HepG2 (cell line): ENCODE measurements around the gene POLR1C. TPM values are rescaled to one million over a fixed set of nuclear protein-coding genes. Genes with fewer than 3 reads are reported as not detected.

Experiments
- CC2D1A ChIP-seq: sonication (generic); formaldehyde crosslinking; IDR thresholded peaks from 2 replicates; pipeline ENCODE4 v1.8.1; 2023; ENCODE audit warnings: mild to moderate bottlenecking, missing genetic modification reagents
- ELF4 ChIP-seq: sonication (generic); formaldehyde crosslinking; IDR thresholded peaks from 2 replicates; pipeline ENCODE4 v1.5.0; 2020; ENCODE audit warnings: missing genetic modification reagents, mild to moderate bottlenecking, moderate library complexity, borderline replicate concordance
- EZH2 ChIP-seq: conservative IDR thresholded peaks from 2 replicates; pipeline ENCODE4 v1.6.1; 2012; ENCODE audit warnings: mild to moderate bottlenecking, low read depth, low read length, moderate library complexity
- KLF12 ChIP-seq: sonication (generic); formaldehyde crosslinking; IDR thresholded peaks from 2 replicates; pipeline ENCODE4 v1.4.0; 2020; ENCODE audit warnings: missing genetic modification reagents, borderline replicate concordance
- MAZ ChIP-seq, 2 experiments: sonication (generic) in 1 of 2; formaldehyde crosslinking in 1 of 2; IDR thresholded peaks; 2 replicates each; pipeline versions ENCODE4 v1.5.0 to v1.6.1; 2012 to 2020; ENCODE audit warnings: low read depth in 2 of 2, mild to moderate bottlenecking in 2 of 2, borderline replicate concordance in 1 of 2, improper control_type of control experiment in 1 of 2, low read length in 1 of 2, missing genetic modification reagents in 1 of 2, moderate library complexity in 1 of 2
- MED8 ChIP-seq: sonication (generic); formaldehyde crosslinking; IDR thresholded peaks from 2 replicates; pipeline ENCODE4 v1.8.1; 2023; ENCODE audit warnings: mild to moderate bottlenecking, missing genetic modification reagents; ENCODE audit not compliant: insufficient replicate concordance
- PAWR ChIP-seq: sonication (generic); formaldehyde crosslinking; IDR thresholded peaks from 2 replicates; pipeline ENCODE4 v1.4.0; 2020; ENCODE audit warnings: missing genetic modification reagents, mild to moderate bottlenecking, borderline replicate concordance
- PHF8 ChIP-seq: sonication (generic); formaldehyde crosslinking; IDR thresholded peaks from 2 replicates; pipeline ENCODE4 v1.5.0; 2020; ENCODE audit warnings: missing genetic modification reagents
- RELA ChIP-seq: sonication (generic); formaldehyde crosslinking; IDR thresholded peaks from 2 replicates; pipeline ENCODE4 v1.4.0; 2020; ENCODE audit warnings: missing genetic modification reagents
- RXRA ChIP-seq: sonication (generic); formaldehyde crosslinking; IDR thresholded peaks from 2 replicates; pipeline ENCODE4 v1.5.1; 2020; ENCODE audit warnings: missing genetic modification reagents
- SETDB1 ChIP-seq: sonication (generic); formaldehyde crosslinking; IDR thresholded peaks from 2 replicates; pipeline ENCODE4 v1.5.1; 2020; ENCODE audit warnings: missing genetic modification reagents, mild to moderate bottlenecking, borderline replicate concordance
- TOPORS ChIP-seq: sonication (generic); formaldehyde crosslinking; IDR thresholded peaks from 2 replicates; pipeline ENCODE4 v1.8.0; 2023; ENCODE audit warnings: mild to moderate bottlenecking, missing genetic modification reagents
- TSC22D2 ChIP-seq: sonication (generic); formaldehyde crosslinking; IDR thresholded peaks from 2 replicates; pipeline ENCODE4 v1.5.1; 2020; ENCODE audit warnings: missing genetic modification reagents, mild to moderate bottlenecking, borderline replicate concordance
- ZNF160 ChIP-seq: sonication (generic); formaldehyde crosslinking; IDR thresholded peaks from 2 replicates; pipeline ENCODE4 v1.8.0; 2022; ENCODE audit warnings: mild to moderate bottlenecking, inconsistent platforms, missing genetic modification reagents
- ZNF30 ChIP-seq: sonication (generic); formaldehyde crosslinking; IDR thresholded peaks from 2 replicates; pipeline ENCODE4 v1.5.0; 2020; ENCODE audit warnings: mild to moderate bottlenecking, missing genetic modification reagents
- ZNF468 ChIP-seq: sonication (generic); formaldehyde crosslinking; IDR thresholded peaks from 2 replicates; pipeline ENCODE4 v1.8.0; 2022; ENCODE audit warnings: mild to moderate bottlenecking, moderate library complexity, missing genetic modification reagents
- ZNF484 ChIP-seq: sonication (generic); formaldehyde crosslinking; IDR thresholded peaks from 2 replicates; pipeline ENCODE4 v1.5.1; 2020; ENCODE audit warnings: mild to moderate bottlenecking, low read depth, missing genetic modification reagents, borderline replicate concordance
- polyA plus RNA-seq, 8 experiments: library from polyadenylated mRNA; depleted of rRNA in 3 of 8; stranded (reverse) in 7 of 8; unstranded in 1 of 8; fragments of >200 nt; fragmentation: Illumina TruSeq in 4 of 8; extraction: Trizol in 4 of 8; gene quantifications; 2 replicates each; pipeline versions ENCODE4 v1.2.1 to v1.2.3, GENCODE V29; 2011 to 2016; ENCODE audit warnings: low read depth in 4 of 8, missing spikeins in 1 of 8, mixed read lengths in 1 of 8; ENCODE audit not compliant: insufficient read depth in 1 of 8
- total RNA-seq, 5 experiments: library from RNA; depleted of rRNA; stranded (reverse); fragments of >200 nt; fragmentation: Illumina TruSeq; extraction: Trizol; gene quantifications; 2 replicates each; pipeline ENCODE4 v1.2.3, GENCODE V29; 2016; ENCODE audit warnings: low read depth in 1 of 5
- TF ChIP-seq, protein P1 (sequence below): IDR thresholded peaks from 2 replicates; pipeline ENCODE4 v1.6.1; 2012; ENCODE audit warnings: low read depth, low read length, improper control_type of control experiment
- TF ChIP-seq, protein P2 (sequence below): sonication (generic); formaldehyde crosslinking; IDR thresholded peaks from 2 replicates; pipeline ENCODE4 v1.5.0; 2020; ENCODE audit warnings: mild to moderate bottlenecking, missing genetic modification reagents
- TF ChIP-seq, protein P3 (sequence below), 2 experiments: IDR thresholded peaks; 2 replicates each; pipeline ENCODE4 v1.6.1; 2011 to 2012; ENCODE audit warnings: low read length in 2 of 2, borderline replicate concordance in 1 of 2, low read depth in 1 of 2, mild to moderate bottlenecking in 1 of 2, moderate library complexity in 1 of 2

Gene POLR1C
- total and polyA plus RNA-seq, 2 of the 13 experiments (the other 11 are each of a cell fraction or from before 2014, with no cell fraction given): 62.6 to 72.2 TPM

DNA sequence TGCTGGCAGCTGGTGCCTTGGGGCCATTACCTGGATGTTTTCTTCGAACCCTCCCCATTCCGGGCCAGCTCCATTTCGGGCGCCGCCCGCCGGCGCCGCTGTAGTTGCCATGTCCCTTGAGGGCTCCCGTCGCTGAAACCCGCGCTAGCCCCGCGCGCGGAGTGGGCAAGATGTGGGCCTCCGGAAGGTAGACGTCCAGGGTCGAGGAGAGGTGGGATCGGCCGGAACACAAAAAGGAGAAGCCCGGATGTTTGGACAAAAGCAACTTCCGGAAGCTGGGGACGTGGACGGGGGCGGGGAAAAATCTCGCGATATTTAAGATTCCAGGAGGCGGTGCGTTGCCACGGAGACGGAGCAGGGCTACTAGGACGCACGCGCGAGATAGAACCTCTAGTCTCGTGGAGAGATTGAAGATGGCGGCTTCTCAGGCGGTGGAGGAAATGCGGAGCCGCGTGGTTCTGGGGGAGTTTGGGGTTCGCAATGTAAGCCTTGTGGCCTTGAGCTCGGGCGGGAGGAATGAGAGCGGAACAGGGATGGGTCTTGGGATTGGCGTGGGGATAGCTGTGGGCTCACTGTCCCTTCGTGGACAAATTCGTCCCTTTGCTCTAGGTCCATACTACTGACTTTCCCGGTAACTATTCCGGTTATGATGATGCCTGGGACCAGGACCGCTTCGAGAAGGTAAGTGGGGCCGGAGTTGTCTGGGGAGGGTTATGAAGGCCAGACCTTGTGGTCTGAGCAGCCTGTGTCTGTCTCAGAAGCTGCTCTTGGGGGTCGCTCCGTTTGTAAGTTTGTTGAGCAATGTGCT, at the start of gene POLR1C, which contains the start of gene YIPF3 (continued):
- 0 out of 2 replicates have a peak, but pooled peaks have one; percentile 26 for TF ChIP-seq CC2D1A (CRISPR knock-in tag)
- TF ChIP-seq TOPORS: peak; percentile 27; the same call in 1 of the 2 replicates
- TF ChIP-seq MAZ (IDR thresholded peaks at IDR 0.05; ENCODE audit: borderline replicate concordance, low read depth, low read length): peak; percentile 55; the same call in 1 of the 2 replicates
- TF ChIP-seq MAZ (CRISPR knock-in tag; IDR thresholded peaks at IDR 0.05; ENCODE audit: low read depth): peak; percentile 60
- TF ChIP-seq ZNF468 (CRISPR knock-in tag): no peak
- TF ChIP-seq ZNF30 (CRISPR knock-in tag): no peak
- TF ChIP-seq ZNF484 (CRISPR knock-in tag): no peak
- TF ChIP-seq, protein P1, sequence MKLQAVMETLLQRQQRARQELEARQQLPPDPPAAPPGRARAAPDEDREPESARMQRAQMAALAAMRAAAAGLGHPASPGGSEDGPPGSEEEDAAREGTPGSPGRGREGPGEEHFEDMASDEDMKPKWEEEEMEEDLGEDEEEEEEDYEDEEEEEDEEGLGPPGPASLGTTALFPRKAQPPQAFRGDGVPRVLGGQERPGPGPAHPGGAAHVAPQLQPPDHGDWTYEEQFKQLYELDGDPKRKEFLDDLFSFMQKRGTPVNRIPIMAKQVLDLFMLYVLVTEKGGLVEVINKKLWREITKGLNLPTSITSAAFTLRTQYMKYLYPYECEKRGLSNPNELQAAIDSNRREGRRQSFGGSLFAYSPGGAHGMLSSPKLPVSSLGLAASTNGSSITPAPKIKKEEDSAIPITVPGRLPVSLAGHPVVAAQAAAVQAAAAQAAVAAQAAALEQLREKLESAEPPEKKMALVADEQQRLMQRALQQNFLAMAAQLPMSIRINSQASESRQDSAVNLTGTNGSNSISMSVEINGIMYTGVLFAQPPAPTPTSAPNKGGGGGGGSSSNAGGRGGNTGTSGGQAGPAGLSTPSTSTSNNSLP: no peak
- no peak for TF ChIP-seq SETDB1 (CRISPR knock-in tag)
- TF ChIP-seq TSC22D2 (CRISPR knock-in tag): no peak; the same call in 1 of the 2 replicates
- peak; percentile 99 for TF ChIP-seq PHF8 (CRISPR knock-in tag)
- peak; percentile 96; the same call in 1 of the 2 replicates for TF ChIP-seq ELF4
- TF ChIP-seq PAWR: no peak
- TF ChIP-seq, protein P2, sequence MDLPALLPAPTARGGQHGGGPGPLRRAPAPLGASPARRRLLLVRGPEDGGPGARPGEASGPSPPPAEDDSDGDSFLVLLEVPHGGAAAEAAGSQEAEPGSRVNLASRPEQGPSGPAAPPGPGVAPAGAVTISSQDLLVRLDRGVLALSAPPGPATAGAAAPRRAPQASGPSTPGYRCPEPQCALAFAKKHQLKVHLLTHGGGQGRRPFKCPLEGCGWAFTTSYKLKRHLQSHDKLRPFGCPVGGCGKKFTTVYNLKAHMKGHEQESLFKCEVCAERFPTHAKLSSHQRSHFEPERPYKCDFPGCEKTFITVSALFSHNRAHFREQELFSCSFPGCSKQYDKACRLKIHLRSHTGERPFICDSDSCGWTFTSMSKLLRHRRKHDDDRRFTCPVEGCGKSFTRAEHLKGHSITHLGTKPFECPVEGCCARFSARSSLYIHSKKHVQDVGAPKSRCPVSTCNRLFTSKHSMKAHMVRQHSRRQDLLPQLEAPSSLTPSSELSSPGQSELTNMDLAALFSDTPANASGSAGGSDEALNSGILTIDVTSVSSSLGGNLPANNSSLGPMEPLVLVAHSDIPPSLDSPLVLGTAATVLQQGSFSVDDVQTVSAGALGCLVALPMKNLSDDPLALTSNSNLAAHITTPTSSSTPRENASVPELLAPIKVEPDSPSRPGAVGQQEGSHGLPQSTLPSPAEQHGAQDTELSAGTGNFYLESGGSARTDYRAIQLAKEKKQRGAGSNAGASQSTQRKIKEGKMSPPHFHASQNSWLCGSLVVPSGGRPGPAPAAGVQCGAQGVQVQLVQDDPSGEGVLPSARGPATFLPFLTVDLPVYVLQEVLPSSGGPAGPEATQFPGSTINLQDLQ: no peak
- TF ChIP-seq, protein P3, sequence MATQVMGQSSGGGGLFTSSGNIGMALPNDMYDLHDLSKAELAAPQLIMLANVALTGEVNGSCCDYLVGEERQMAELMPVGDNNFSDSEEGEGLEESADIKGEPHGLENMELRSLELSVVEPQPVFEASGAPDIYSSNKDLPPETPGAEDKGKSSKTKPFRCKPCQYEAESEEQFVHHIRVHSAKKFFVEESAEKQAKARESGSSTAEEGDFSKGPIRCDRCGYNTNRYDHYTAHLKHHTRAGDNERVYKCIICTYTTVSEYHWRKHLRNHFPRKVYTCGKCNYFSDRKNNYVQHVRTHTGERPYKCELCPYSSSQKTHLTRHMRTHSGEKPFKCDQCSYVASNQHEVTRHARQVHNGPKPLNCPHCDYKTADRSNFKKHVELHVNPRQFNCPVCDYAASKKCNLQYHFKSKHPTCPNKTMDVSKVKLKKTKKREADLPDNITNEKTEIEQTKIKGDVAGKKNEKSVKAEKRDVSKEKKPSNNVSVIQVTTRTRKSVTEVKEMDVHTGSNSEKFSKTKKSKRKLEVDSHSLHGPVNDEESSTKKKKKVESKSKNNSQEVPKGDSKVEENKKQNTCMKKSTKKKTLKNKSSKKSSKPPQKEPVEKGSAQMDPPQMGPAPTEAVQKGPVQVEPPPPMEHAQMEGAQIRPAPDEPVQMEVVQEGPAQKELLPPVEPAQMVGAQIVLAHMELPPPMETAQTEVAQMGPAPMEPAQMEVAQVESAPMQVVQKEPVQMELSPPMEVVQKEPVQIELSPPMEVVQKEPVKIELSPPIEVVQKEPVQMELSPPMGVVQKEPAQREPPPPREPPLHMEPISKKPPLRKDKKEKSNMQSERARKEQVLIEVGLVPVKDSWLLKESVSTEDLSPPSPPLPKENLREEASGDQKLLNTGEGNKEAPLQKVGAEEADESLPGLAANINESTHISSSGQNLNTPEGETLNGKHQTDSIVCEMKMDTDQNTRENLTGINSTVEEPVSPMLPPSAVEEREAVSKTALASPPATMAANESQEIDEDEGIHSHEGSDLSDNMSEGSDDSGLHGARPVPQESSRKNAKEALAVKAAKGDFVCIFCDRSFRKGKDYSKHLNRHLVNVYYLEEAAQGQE (IDR thresholded peaks at IDR 0.05; ENCODE audit: borderline replicate concordance in 1 of 2, low read depth in 1 of 2, low read length in 2 of 2): 0 out of 4 replicates have a peak, but pooled peaks of 1 of the 2 experiments have one; percentile 40
- TF ChIP-seq RXRA (CRISPR knock-in tag): peak; percentile 79
- peak; percentile 58; the same call in 1 of the 2 replicates for TF ChIP-seq KLF12 (CRISPR knock-in tag)
- peak; percentile 76 for TF ChIP-seq MED8 (CRISPR knock-in tag)
- TF ChIP-seq ZNF160 (CRISPR knock-in tag): peak; percentile 53
- no peak for TF ChIP-seq RELA (CRISPR knock-in tag)
- TF ChIP-seq EZH2: no peak
